A673 (cell line): ENCODE measurements around the gene SNX8. TPM values are rescaled to one million over a fixed set of nuclear protein-coding genes. Genes with fewer than 3 reads are reported as not detected.

Source experiments
- BruUV-seq: library from RNA; stranded (reverse); fragments of 400-500 nt; replicated peaks from 2 replicates; lab custom pipeline; 2021; lab: Mats Ljungman, UMichigan
- CTCF ChIA-PET: fragments of 300-600 bp; sonication (Branson Sonifier 250); formaldehyde crosslinking; loops from one replicate; lab custom pipeline; 2022; ENCODE audit warnings: antibody characterized with exemption; lab: Charles Lee
- POLR2A ChIA-PET: fragments of 300-600 bp; sonication (Branson Sonifier 250); formaldehyde crosslinking; loops from one replicate; lab custom pipeline; 2022; ENCODE audit warnings: antibody characterized with exemption; ENCODE audit not compliant: low non-redundant PET; lab: Charles Lee
- DNase-seq: peaks from one replicate; pipeline ENCODE4 v3.0.0-alpha.2; 2015; ENCODE audit warnings: low spot score
- H3K27ac ChIP-seq: fragments of 200-600 bp; sonication (generic); 2 replicates; pipeline ENCODE4 v1.5.1; 2016; ENCODE audit warnings: mixed run types, low read depth, mild to moderate bottlenecking, mixed read lengths, antibody characterized with exemption, low read length; ENCODE audit not compliant: poor library complexity, severe bottlenecking
- H3K27me3 ChIP-seq: fragments of 200-600 bp; sonication (generic); replicated peaks from 2 replicates; pipeline ENCODE4 v1.6.1; 2017; ENCODE audit warnings: mixed run types, low read depth, mild to moderate bottlenecking, mixed read lengths, antibody characterized with exemption, low read length; ENCODE audit not compliant: insufficient read depth, poor library complexity
- H3K36me3 ChIP-seq: fragments of 200-600 bp; sonication (generic); 2 replicates; pipeline ENCODE4 v1.6.1; 2016; ENCODE audit warnings: mixed run types, mild to moderate bottlenecking, mixed read lengths, antibody characterized with exemption, low read length; ENCODE audit not compliant: insufficient read depth, poor library complexity, severe bottlenecking
- H3K4me1 ChIP-seq: fragments of 200-600 bp; sonication (generic); 2 replicates; pipeline ENCODE4 v1.6.1; 2017; ENCODE audit warnings: mixed run types, mild to moderate bottlenecking, mixed read lengths, antibody characterized with exemption, low read length; ENCODE audit not compliant: insufficient read depth, poor library complexity, severe bottlenecking
- H3K4me3 ChIP-seq: fragments of 200-600 bp; sonication (generic); 2 replicates; pipeline ENCODE4 v1.5.1; 2016; ENCODE audit warnings: low read depth, mixed run types, mild to moderate bottlenecking, mixed read lengths, low read length; ENCODE audit not compliant: poor library complexity, severe bottlenecking
- H3K9me3 ChIP-seq: fragments of 200-600 bp; sonication (generic); 2 replicates; pipeline ENCODE4 v1.6.1; 2016; ENCODE audit warnings: mixed run types, low read depth, mild to moderate bottlenecking, mixed read lengths, antibody characterized with exemption, low read length; ENCODE audit not compliant: poor library complexity, severe bottlenecking
- EZH2 ChIP-seq: fragments of 200-600 bp; sonication (generic); IDR thresholded peaks from 2 replicates; pipeline ENCODE4 v1.6.1; 2017; ENCODE audit warnings: borderline replicate concordance, low read depth, mild to moderate bottlenecking, mixed read lengths, antibody characterized with exemption, low read length; ENCODE audit not compliant: poor library complexity, severe bottlenecking
- intact Hi-C: fragments of 100-400 bp; cut with micrococcal nuclease; formaldehyde crosslinking; loops from one replicate; pipeline ENCODE4 v1.10.0; 2022; ENCODE audit not compliant: unreplicated experiment
- total RNA-seq: library from RNA; stranded (reverse); gene quantifications from 2 replicates; pipeline ENCODE4 v1.2.3, GENCODE V29; 2021
- TF ChIP-seq, protein P1 (sequence below): fragments of 300-800, 200-600 bp; sonication (generic); conservative IDR thresholded peaks from 2 replicates; pipeline ENCODE4 v1.5.1; 2017; ENCODE audit warnings: low read depth, mild to moderate bottlenecking, antibody characterized with exemption, low read length, moderate library complexity, mixed read lengths

The SNX8 gene
- total RNA-seq, 1 experiment from 2014 or later, result 42.9 TPM

DNA sequence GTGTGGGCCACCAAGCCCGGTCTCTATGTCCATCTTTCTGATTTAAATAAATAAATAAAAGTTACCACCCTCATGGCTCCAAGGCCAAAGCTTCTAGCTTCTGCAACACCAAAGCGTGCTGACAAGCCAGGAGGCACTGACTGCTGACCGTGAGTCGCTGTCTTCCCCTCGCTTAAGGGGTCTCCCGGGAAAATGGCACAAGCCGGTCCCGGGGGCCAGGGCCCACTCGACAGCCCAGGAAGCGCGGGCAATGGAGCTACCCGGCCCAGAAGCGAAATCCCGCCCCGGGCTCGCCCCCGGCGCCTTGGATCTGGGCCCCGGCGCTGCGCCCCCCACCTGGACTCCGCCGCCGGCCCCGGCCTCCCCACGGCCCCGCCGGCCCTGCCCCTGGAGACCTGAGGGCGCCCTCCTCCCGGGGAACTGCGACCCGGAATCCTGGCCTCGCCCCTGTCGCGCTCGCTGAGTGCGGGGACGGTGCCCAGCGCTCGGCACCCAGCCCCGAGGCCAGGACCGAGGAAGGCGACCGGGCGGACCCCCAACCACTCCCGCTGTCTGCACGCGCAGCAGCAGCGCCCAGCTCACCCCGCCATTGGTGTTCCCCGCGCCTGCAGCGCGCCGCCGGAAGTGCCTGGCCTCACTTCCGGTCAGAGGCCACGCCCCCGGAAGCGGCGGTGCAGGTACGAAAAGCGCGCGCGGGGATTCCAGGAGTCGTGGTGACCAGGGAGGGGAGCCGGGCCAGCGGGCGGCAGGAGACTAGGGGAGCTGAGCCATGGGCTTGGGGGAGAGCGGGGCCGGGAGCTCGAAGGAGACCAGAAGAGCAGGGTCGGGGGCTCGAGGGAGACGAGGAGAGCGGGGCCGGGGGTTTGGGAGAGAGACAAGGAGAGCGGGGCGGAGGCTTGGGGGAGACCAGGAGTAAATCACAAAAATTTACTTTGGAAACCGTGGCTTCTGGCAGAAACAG lies 72.4 kb downstream of the SNX8 start, which contains the start of the genes MRM2 and NUDT1:
Gene MRM2 (minus strand): TSS at position 626 of the 961 bp plus-strand sequence. CDS start 36 bp downstream, at position 590.
Gene NUDT1 (plus strand): TSS at position 647 of the 961 bp plus-strand sequence. CDS start 2,349 bp downstream, outside the sequence.
- Histone ChIP-seq H3K4me3 (peak within 1 kb of the TSS; percentile 99), H3K9me3 (no peaks in the 10 kb centered on the region), H3K4me1 (peaks cover 19% of the 10 kb centered on the region), H3K27me3 (no peaks in the 10 kb centered on the region), H3K36me3 (peaks cover 29% of the 10 kb centered on the region), H3K27ac (peak within 1 kb of the TSS; percentile 91)
- intact Hi-C loops, result no loop called here
- no TSS peak for BruUV-seq
- CTCF ChIA-PET, result interaction anchor here (1.3 kb wide), 1 partner anchor 106 kb away, joined by 3 read pairs; no protein-coding TSS in a partner anchor
- TF ChIP-seq, protein P1, sequence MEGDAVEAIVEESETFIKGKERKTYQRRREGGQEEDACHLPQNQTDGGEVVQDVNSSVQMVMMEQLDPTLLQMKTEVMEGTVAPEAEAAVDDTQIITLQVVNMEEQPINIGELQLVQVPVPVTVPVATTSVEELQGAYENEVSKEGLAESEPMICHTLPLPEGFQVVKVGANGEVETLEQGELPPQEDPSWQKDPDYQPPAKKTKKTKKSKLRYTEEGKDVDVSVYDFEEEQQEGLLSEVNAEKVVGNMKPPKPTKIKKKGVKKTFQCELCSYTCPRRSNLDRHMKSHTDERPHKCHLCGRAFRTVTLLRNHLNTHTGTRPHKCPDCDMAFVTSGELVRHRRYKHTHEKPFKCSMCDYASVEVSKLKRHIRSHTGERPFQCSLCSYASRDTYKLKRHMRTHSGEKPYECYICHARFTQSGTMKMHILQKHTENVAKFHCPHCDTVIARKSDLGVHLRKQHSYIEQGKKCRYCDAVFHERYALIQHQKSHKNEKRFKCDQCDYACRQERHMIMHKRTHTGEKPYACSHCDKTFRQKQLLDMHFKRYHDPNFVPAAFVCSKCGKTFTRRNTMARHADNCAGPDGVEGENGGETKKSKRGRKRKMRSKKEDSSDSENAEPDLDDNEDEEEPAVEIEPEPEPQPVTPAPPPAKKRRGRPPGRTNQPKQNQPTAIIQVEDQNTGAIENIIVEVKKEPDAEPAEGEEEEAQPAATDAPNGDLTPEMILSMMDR, result no peak
- no peak for TF ChIP-seq EZH2
- DNase-seq, result peak; percentile 84
- POLR2A ChIA-PET, result no interaction called here

DNA sequence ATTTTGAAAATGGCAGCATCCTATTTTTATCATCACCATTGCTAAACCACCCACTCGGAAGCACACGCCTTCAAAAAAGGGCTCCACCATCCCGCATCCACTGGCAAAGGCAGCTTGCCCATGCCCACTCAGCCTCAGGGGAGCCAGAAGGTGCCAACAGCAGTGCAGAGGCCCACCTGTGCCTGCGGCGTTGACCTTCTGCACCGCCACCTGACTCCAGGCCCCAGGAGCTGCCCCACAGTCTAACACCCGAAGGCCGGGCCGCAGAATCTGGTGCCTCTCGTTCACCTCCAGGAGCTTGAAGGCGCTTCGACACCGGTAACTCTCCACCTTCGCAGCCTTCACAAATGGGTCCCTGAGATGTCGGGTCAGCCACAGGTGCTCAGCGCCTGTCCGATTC lies 75.0 kb downstream of the SNX8 start:
- Histone ChIP-seq H3K9me3 (no peaks in the 10 kb centered on the region), H3K4me1 (peaks cover 19% of the 10 kb centered on the region), H3K27me3 (no peaks in the 10 kb centered on the region), H3K27ac (no peak overlapping the region), H3K36me3 (peaks cover 52% of the 10 kb centered on the region), H3K4me3 (no peak overlapping the region)
- DNase-seq, result no peak
- ChIA-PET CTCF (no interaction called here), POLR2A (no interaction called here)
- intact Hi-C loops, result no loop called here
- BruUV-seq, result no TSS peak
- TF ChIP-seq EZH2, result no peak
- TF ChIP-seq, protein P1, result no peak

DNA sequence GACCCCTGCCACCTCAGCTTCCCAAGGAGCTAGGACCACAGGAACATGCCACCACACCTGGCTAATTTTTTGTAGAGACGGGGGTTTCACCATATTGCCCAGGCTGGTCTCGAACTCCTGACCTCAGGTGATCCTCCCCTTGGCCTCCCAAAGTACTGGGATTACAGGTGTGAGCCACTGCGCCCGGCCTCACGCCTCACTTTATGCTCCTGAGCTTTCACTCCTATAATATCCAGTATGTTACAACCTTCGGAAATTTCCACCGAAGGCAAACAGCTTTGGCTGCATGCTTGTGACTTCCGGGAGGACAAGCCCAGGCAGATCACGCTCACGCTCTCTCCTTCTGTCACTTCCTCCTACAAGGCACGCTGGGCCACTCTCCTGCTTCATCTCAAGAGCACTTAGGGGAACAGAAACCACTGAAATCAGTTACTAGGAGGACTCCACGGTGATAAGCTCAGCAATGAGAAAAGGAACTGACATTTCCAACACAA lies 77.1 kb downstream of the SNX8 start:
- ChIA-PET CTCF (no interaction called here), POLR2A (no interaction called here)
- intact Hi-C loops, result no loop called here
- TF ChIP-seq, protein P1, result no peak
- no peak for TF ChIP-seq EZH2
- H3K27ac ChIP-seq, result no peak overlapping the region
- no peak overlapping the region for H3K4me3 ChIP-seq
- no TSS peak for BruUV-seq
- no peaks in the 10 kb centered on the region for H3K27me3 ChIP-seq
- H3K9me3 ChIP-seq, result no peaks in the 10 kb centered on the region
- DNase-seq, result no peak
- peaks cover 57% of the 10 kb centered on the region for H3K36me3 ChIP-seq
- peaks cover 12% of the 10 kb centered on the region for H3K4me1 ChIP-seq
